ENCODE measurements around the gene ZNF254. TPM values are rescaled to one million over a fixed set of nuclear protein-coding genes. Genes with fewer than 3 reads are reported as not detected.
"Not testable (repeated sequence)": the region's sequence is repeated elsewhere in the genome, so short reads cannot be mapped to it uniquely, and the experiment has no call there.

The ZNF254 gene
- polyA plus RNA-seq, 1 of the 3 experiments (the other 2 are of a cell fraction): 3.1 TPM

GRCh38 chr19:24040621-24041020 lies 46.4 kb upstream of the ZNF254 start:
- Histone ChIP-seq H3K36me3 (replicated peaks in 1 of 2; ENCODE audit: control insufficient read depth in 1 of 2, insufficient read depth in 2 of 2, low read length in 1 of 2) (peaks cover 25 to 45% of the 10 kb centered on the region in 2 experiments), H3K4me2 (no peak overlapping the region), H3K4me1 (ENCODE audit: control insufficient read depth in 1 of 2, insufficient read depth in 2 of 2, low read depth in 1 of 2, low read length in 1 of 2) (peaks cover 2 to 5% of the 10 kb centered on the region in 2 experiments; a peak in 2 of 4 replicates), H3K9ac (no peak overlapping the region), H4K20me1 (ENCODE audit: insufficient read depth) (peaks cover 20% of the 10 kb centered on the region), H2AFZ (ENCODE audit: low read depth) (no peak overlapping the region), H3K9me3 (no peaks in the 10 kb centered on the region), H3K9me2 (no peaks in the 10 kb centered on the region), H3F3A (replicated peaks; ENCODE audit: insufficient read depth) (no peaks in the 10 kb centered on the region), H3K79me2 (ENCODE audit: insufficient read depth) (peaks cover 94% of the 10 kb centered on the region), H3K4me3 (ENCODE audit: low read depth in 2 of 2, low read length in 1 of 2) (no peak overlapping the region), H3K27ac (ENCODE audit: low read depth in 2 of 2, low read length in 1 of 2) (no peak overlapping the region), H3K27me3 (ENCODE audit: insufficient read depth) (no peaks in the 10 kb centered on the region)
- WGBS (ENCODE audit: low lambda C conversion rate): 92% methylated on average over 3 of the region's 3 CpGs
- no peak for TF ChIP-seq TEAD4 (IDR thresholded peaks at IDR 0.05; ENCODE audit: borderline replicate concordance, insufficient read depth)
- TF ChIP-seq SIN3A (IDR thresholded peaks at IDR 0.05; ENCODE audit: borderline replicate concordance, low read depth, low read length): no peak
- TF ChIP-seq, protein P1, sequence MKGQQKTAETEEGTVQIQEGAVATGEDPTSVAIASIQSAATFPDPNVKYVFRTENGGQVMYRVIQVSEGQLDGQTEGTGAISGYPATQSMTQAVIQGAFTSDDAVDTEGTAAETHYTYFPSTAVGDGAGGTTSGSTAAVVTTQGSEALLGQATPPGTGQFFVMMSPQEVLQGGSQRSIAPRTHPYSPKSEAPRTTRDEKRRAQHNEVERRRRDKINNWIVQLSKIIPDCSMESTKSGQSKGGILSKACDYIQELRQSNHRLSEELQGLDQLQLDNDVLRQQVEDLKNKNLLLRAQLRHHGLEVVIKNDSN (IDR thresholded peaks at IDR 0.05; ENCODE audit: borderline replicate concordance, low read depth): no peak
- TF ChIP-seq GATA2 (CRISPR knock-in tag; IDR thresholded peaks at IDR 0.05): no peak
- no peak for TF ChIP-seq RXRA (IDR thresholded peaks at IDR 0.05; ENCODE audit: borderline replicate concordance, low read depth)
- TF ChIP-seq FOXJ3 (CRISPR knock-in tag; IDR thresholded peaks at IDR 0.05): no peak
- TF ChIP-seq RFX5 (IDR thresholded peaks at IDR 0.05; ENCODE audit: low read length): no peak
- TF ChIP-seq POLR2AphosphoS5 (IDR thresholded peaks at IDR 0.05; ENCODE audit: low read depth, low read length): no peak
- ChIA-PET POLR2A (no interaction called here), CTCF (no interaction called here)
- no peak for DNase-seq

DNA sequence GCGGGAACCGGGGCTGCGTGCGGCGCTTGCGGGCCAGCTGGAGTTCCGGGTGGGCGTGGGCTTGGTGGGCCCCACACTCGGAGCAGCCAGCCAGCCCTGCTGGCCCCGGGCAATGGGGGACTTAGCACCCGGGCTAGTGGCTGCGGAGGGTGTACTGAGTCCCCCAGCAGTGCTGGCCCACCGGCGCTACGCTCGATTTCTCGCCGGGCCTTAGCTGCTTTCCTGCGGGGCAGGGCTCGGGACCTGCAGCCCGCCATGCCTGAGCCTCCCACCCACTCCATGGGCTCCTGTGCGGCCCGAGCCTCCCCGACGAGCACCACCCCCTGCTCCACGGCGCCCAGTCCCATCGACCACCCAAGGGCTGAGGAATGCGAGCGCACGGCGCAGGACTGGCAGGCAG lies 45.7 kb upstream of the ZNF254 start:
- H3K27me3 ChIP-seq (ENCODE audit: insufficient read depth); H3K4me2 ChIP-seq; CTCF ChIA-PET; H2AFZ ChIP-seq (ENCODE audit: low read depth); H3K4me1 ChIP-seq (ENCODE audit: control insufficient read depth in 1 of 2, insufficient read depth in 2 of 2, low read depth in 1 of 2, low read length in 1 of 2); H3K9me3 ChIP-seq; H3F3A ChIP-seq (replicated peaks; ENCODE audit: insufficient read depth); H3K4me3 ChIP-seq (ENCODE audit: low read depth in 2 of 2, low read length in 1 of 2); DNase-seq; H3K9me2 ChIP-seq; H3K27ac ChIP-seq (ENCODE audit: low read depth in 2 of 2, low read length in 1 of 2); H3K9ac ChIP-seq: not testable (repeated sequence)
- peaks cover 20% of the 10 kb centered on the region for H4K20me1 ChIP-seq (ENCODE audit: insufficient read depth)
- peaks cover 26 to 43% of the 10 kb centered on the region in 2 experiments for H3K36me3 ChIP-seq (replicated peaks in 1 of 2; ENCODE audit: control insufficient read depth in 1 of 2, insufficient read depth in 2 of 2, low read length in 1 of 2)
- POLR2A ChIA-PET: interaction anchor here (2.0 kb wide), 1 partner anchor 8 kb away, joined by 9 read pairs; no protein-coding TSS in a partner anchor
- peaks cover 87% of the 10 kb centered on the region for H3K79me2 ChIP-seq (ENCODE audit: insufficient read depth)
- 96% methylated on average over 5 of the region's 32 CpGs for WGBS (ENCODE audit: low lambda C conversion rate)

DNA sequence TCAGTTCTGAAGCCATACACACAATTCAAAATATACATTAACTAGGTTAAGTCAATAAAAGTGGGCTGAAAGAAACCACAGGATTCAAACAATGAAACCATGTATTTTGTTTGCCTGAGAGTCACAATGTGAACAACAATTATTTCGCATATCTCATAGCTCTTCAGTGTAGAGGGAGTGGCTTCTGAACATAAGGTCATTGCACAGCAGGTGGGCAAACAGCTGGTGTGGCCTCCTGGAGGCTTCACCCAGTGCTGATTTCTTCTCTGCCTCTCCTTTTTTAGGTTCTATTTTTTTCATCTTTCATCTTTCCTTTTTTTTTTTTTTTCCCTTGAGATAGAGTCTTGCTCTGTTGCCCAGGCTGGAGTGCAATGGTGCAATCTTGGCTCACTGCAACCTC lies 40.4 kb upstream of the ZNF254 start:
- DNase-seq: no peak
- Histone ChIP-seq H3K4me1 (ENCODE audit: control insufficient read depth in 1 of 2, insufficient read depth in 2 of 2, low read depth in 1 of 2, low read length in 1 of 2) (peaks cover 0 to 2% of the 10 kb centered on the region in 2 experiments; a peak in 1 of 4 replicates), H4K20me1 (ENCODE audit: insufficient read depth) (no peaks in the 10 kb centered on the region), H3K4me3 (ENCODE audit: low read depth in 2 of 2, low read length in 1 of 2) (no peak overlapping the region), H3K27me3 (ENCODE audit: insufficient read depth) (no peaks in the 10 kb centered on the region), H3K9ac (no peak overlapping the region), H3K9me3 (no peaks in the 10 kb centered on the region), H3K27ac (ENCODE audit: low read depth in 2 of 2, low read length in 1 of 2) (no peak overlapping the region), H2AFZ (ENCODE audit: low read depth) (no peak overlapping the region), H3K79me2 (ENCODE audit: insufficient read depth) (peaks cover 36% of the 10 kb centered on the region), H3F3A (replicated peaks; ENCODE audit: insufficient read depth) (no peaks in the 10 kb centered on the region), H3K36me3 (replicated peaks in 1 of 2; ENCODE audit: control insufficient read depth in 1 of 2, insufficient read depth in 2 of 2, low read length in 1 of 2) (peaks cover 24 to 52% of the 10 kb centered on the region in 2 experiments), H3K9me2 (no peaks in the 10 kb centered on the region), H3K4me2 (no peak overlapping the region)
- POLR2A ChIA-PET: no interaction called here
- CTCF ChIA-PET: no interaction called here
- 91% methylated on average over 1 of the region's 1 CpG for WGBS (ENCODE audit: low lambda C conversion rate)
- TF ChIP-seq IRF3 (IDR thresholded peaks at IDR 0.05; ENCODE audit: low read depth, low read length) (no peak), SIN3A (IDR thresholded peaks at IDR 0.05; ENCODE audit: borderline replicate concordance, low read depth, low read length) (no peak), RCOR1 (IDR thresholded peaks at IDR 0.05; ENCODE audit: low read length) (no peak), RFX5 (IDR thresholded peaks at IDR 0.05; ENCODE audit: low read length) (no peak), RAD21 (IDR thresholded peaks at IDR 0.05; ENCODE audit: low read length) (no peak), POLR2AphosphoS5 (IDR thresholded peaks at IDR 0.05; ENCODE audit: low read depth, low read length) (no peak), MAX (IDR thresholded peaks at IDR 0.05; ENCODE audit: low read depth) (no peak), GATA2 (CRISPR knock-in tag; IDR thresholded peaks at IDR 0.05) (no peak), NRF1 (IDR thresholded peaks at IDR 0.05; ENCODE audit: low read depth, low read length) (no peak)
- TF ChIP-seq, protein P2, sequence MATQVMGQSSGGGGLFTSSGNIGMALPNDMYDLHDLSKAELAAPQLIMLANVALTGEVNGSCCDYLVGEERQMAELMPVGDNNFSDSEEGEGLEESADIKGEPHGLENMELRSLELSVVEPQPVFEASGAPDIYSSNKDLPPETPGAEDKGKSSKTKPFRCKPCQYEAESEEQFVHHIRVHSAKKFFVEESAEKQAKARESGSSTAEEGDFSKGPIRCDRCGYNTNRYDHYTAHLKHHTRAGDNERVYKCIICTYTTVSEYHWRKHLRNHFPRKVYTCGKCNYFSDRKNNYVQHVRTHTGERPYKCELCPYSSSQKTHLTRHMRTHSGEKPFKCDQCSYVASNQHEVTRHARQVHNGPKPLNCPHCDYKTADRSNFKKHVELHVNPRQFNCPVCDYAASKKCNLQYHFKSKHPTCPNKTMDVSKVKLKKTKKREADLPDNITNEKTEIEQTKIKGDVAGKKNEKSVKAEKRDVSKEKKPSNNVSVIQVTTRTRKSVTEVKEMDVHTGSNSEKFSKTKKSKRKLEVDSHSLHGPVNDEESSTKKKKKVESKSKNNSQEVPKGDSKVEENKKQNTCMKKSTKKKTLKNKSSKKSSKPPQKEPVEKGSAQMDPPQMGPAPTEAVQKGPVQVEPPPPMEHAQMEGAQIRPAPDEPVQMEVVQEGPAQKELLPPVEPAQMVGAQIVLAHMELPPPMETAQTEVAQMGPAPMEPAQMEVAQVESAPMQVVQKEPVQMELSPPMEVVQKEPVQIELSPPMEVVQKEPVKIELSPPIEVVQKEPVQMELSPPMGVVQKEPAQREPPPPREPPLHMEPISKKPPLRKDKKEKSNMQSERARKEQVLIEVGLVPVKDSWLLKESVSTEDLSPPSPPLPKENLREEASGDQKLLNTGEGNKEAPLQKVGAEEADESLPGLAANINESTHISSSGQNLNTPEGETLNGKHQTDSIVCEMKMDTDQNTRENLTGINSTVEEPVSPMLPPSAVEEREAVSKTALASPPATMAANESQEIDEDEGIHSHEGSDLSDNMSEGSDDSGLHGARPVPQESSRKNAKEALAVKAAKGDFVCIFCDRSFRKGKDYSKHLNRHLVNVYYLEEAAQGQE (IDR thresholded peaks at IDR 0.05; ENCODE audit: low read depth, low read length): no peak
- TF ChIP-seq, protein P3, sequence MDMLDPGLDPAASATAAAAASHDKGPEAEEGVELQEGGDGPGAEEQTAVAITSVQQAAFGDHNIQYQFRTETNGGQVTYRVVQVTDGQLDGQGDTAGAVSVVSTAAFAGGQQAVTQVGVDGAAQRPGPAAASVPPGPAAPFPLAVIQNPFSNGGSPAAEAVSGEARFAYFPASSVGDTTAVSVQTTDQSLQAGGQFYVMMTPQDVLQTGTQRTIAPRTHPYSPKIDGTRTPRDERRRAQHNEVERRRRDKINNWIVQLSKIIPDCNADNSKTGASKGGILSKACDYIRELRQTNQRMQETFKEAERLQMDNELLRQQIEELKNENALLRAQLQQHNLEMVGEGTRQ (IDR thresholded peaks at IDR 0.05; ENCODE audit: borderline replicate concordance, low read depth, low read length): no peak

All from SK-N-SH (cell line).